Muscle of leg (tissue), 16 donors: ENCODE results near the gene CLCA4. TPM values are rescaled to one million over a fixed set of nuclear protein-coding genes. Genes with fewer than 3 reads are reported as not detected.
A peak's percentile ranks its signal among the peaks of the same experiment; 100 is the strongest.
"Not testable (repeated sequence)": the region's sequence is repeated elsewhere in the genome, so short reads cannot be mapped to it uniquely, and the experiment has no call there.

Experiments used
- DNase-seq: peaks from one replicate; pipeline ENCODE4 v3.0.0; 2013
- H3K27ac ChIP-seq: one replicate; pipeline ENCODE4 v1.5.1; 2013; ENCODE audit warnings: mild to moderate bottlenecking, low read length, control low read depth
- H3K27me3 ChIP-seq: one replicate; pipeline ENCODE4 v1.6.1; 2013; ENCODE audit warnings: low read length; ENCODE audit not compliant: control insufficient read depth, insufficient read depth
- H3K36me3 ChIP-seq: one replicate; pipeline ENCODE4 v1.6.1; 2013; ENCODE audit warnings: low read length; ENCODE audit not compliant: control insufficient read depth, insufficient read depth
- H3K4me1 ChIP-seq: one replicate; pipeline ENCODE4 v1.6.1; 2013; ENCODE audit warnings: low read length; ENCODE audit not compliant: control insufficient read depth, insufficient read depth
- H3K4me3 ChIP-seq: one replicate; pipeline ENCODE4 v1.5.1; 2013; ENCODE audit warnings: low read length, control low read depth
- H3K9me3 ChIP-seq: replicated peaks from 2 replicates; pipeline ENCODE4 v1.6.1; 2013; ENCODE audit warnings: low read depth, low read length; ENCODE audit not compliant: control insufficient read depth
- WGBS: methylation state at CpG from one replicate; pipeline ENCODE4 v1.1.5; 2013; ENCODE audit warnings: missing lambda C conversion rate; ENCODE audit not compliant: insufficient coverage; 5-methylcytosine and 5-hydroxymethylcytosine counted together
- long read RNA-seq, 11 donors: transcript quantifications; one replicate each; lab custom pipeline, GENCODE V29; 2026
- polyA plus RNA-seq, 8 donors: library from polyadenylated mRNA; unstranded; fragments of 120-200 nt; gene quantifications; one replicate each; pipeline versions ENCODE4 v1.2.1 to v1.2.3, GENCODE V29; 2013; ENCODE audit warnings: inconsistent platforms in 1 of 8, low replicate concordance in 1 of 8; ENCODE audit not compliant: insufficient read length in 8 of 8, insufficient read depth in 1 of 8
- total RNA-seq: library from RNA; stranded (reverse); fragments of 120-200 nt; gene quantifications from one replicate; pipeline ENCODE4 v1.2.4, GENCODE V29; 2013

CLCA4 gene, protein sequence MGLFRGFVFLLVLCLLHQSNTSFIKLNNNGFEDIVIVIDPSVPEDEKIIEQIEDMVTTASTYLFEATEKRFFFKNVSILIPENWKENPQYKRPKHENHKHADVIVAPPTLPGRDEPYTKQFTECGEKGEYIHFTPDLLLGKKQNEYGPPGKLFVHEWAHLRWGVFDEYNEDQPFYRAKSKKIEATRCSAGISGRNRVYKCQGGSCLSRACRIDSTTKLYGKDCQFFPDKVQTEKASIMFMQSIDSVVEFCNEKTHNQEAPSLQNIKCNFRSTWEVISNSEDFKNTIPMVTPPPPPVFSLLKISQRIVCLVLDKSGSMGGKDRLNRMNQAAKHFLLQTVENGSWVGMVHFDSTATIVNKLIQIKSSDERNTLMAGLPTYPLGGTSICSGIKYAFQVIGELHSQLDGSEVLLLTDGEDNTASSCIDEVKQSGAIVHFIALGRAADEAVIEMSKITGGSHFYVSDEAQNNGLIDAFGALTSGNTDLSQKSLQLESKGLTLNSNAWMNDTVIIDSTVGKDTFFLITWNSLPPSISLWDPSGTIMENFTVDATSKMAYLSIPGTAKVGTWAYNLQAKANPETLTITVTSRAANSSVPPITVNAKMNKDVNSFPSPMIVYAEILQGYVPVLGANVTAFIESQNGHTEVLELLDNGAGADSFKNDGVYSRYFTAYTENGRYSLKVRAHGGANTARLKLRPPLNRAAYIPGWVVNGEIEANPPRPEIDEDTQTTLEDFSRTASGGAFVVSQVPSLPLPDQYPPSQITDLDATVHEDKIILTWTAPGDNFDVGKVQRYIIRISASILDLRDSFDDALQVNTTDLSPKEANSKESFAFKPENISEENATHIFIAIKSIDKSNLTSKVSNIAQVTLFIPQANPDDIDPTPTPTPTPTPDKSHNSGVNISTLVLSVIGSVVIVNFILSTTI
- total RNA-seq (not detected), polyA plus RNA-seq (under 1 TPM in 2 of 8 donors, not detected in 6; 0.04 to 0.24 TPM)
- long read RNA-seq, donor 1 = 0 reads
- long read RNA-seq, donor 2 = 0 reads
- long read RNA-seq, donor 3 = 0 reads
- long read RNA-seq, donor 4 = 0 reads
- long read RNA-seq, donor 5 = 0 reads
- long read RNA-seq, donor 6 = 0 reads
- long read RNA-seq, donor 7 = 0 reads
- long read RNA-seq, donor 8 = 0 reads
- long read RNA-seq, donor 9 = 0 reads
- long read RNA-seq, donor 10 = 0 reads
- long read RNA-seq, donor 11 = 0 reads

DNA sequence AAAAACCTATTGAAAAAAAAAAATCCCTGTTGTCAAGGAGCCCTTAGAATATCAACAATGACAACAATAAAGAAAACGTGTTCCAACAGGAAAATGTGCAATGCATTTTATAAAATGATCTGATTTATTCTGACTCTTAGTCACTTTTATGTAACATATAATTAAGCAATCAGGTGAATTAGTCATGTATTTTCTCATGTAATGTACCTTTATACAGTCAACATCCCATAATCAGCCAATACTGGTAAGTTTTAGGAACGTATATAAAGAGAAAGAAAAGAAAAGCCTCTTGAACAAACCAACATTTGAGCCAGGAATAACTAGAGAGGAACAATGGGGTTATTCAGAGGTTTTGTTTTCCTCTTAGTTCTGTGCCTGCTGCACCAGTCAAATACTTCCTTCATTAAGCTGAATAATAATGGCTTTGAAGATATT is at the start of gene CLCA4:
CLCA4 (plus strand) TSS at position 292 of the 435 bp plus-strand sequence; CDS start at position 334, 42 bp downstream.
- Histone ChIP-seq H3K9me3 (no peaks in the 10 kb centered on the region), H3K36me3 (no peaks in the 10 kb centered on the region), H3K4me1 (no peaks in the 10 kb centered on the region), H3K4me3 (no peak within 1 kb of the TSS), H3K27me3 (no peaks in the 10 kb centered on the region), H3K27ac (no peak within 1 kb of the TSS)
- no peak for DNase-seq
- no CpG with 5 or more reads among the region's 2 CpGs for WGBS

DNA sequence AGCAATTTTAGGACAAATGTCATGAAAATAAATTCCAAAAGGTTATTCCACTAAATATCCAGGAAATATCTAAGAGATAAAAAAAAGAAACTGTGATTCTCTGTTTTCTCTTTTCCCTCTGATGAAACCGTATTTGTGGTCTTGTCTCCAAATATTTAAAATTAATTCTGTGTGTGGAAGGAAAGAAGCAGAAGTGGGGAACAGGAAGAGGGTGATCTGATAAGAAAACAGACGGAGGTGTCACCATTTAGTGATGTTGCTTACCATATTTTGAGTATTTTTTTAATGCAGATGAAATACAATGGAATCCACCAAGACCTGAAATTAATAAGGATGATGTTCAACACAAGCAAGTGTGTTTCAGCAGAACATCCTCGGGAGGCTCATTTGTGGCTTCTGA is 48.6 kb upstream of the CLCA4 start:
- H3K9me3 ChIP-seq = no peaks in the 10 kb centered on the region
- H3K4me1 ChIP-seq = no peaks in the 10 kb centered on the region
- H3K27ac ChIP-seq = no peak overlapping the region
- DNase-seq = no peak
- peaks cover 4% of the 10 kb centered on the region for H3K27me3 ChIP-seq
- H3K4me3 ChIP-seq = no peak overlapping the region
- WGBS = 92% methylated on average over 2 of the region's 3 CpGs
- H3K36me3 ChIP-seq = no peaks in the 10 kb centered on the region

GRCh38 chr1:86499987-86500593 is 46.8 kb upstream of the CLCA4 start:
- Histone ChIP-seq H3K27me3 (peaks cover 4% of the 10 kb centered on the region), H3K36me3 (no peaks in the 10 kb centered on the region), H3K4me1 (no peaks in the 10 kb centered on the region), H3K27ac (no peak overlapping the region), H3K4me3 (no peak overlapping the region), H3K9me3 (no peaks in the 10 kb centered on the region)
- DNase-seq = no peak
- no CpG with 5 or more reads among the region's 3 CpGs for WGBS

GRCh38 chr1:86500714-86501113 is 46.2 kb upstream of the CLCA4 start:
- peaks cover 4% of the 10 kb centered on the region for H3K27me3 ChIP-seq
- no peak overlapping the region for H3K4me3 ChIP-seq
- DNase-seq = peak; percentile 74
- H3K36me3 ChIP-seq = no peaks in the 10 kb centered on the region
- no peaks in the 10 kb centered on the region for H3K9me3 ChIP-seq
- WGBS = 61% methylated on average over 2 of the region's 2 CpGs
- peak overlapping the region; percentile 51 for H3K27ac ChIP-seq
- H3K4me1 ChIP-seq = no peaks in the 10 kb centered on the region

DNA sequence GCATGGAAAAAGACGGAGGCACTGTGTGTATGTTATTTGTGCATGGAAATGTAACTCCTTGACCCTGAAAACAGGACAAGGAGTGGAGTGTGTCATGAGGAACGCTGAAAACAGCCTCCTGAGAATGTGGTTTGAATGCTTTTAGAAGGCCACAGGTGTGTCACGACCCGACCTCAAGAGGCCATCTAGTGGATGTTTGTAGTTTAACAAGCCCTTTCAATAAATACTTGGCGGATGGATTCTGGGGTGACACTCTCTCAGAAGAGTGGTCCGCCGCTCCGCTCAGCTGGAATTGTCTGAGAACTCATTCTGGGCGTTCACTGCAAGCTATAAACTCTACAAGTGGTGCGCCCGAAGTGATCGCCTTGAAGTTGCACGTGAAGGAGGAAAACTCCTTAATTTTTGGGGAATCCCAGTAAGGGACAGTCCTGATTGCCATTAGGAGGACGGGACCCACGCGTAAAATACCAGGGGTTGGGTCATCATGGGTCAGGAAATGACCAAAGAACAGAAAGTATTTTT is 44.7 kb upstream of the CLCA4 start:
- H3K4me3 ChIP-seq, H3K9me3 ChIP-seq, H3K4me1 ChIP-seq, H3K27me3 ChIP-seq, H3K27ac ChIP-seq, H3K36me3 ChIP-seq: not testable (repeated sequence)
- WGBS = 35% methylated on average over 13 of the region's 16 CpGs
- peak; percentile 46 for DNase-seq

- 38% methylated on average over 3 of the region's 18 CpGs for WGBS
- Histone ChIP-seq H3K36me3 (no peaks in the 10 kb centered on the region), H3K27ac (no peak overlapping the region), H3K4me1 (no peaks in the 10 kb centered on the region), H3K27me3 (peaks cover 4% of the 10 kb centered on the region), H3K9me3 (no peaks in the 10 kb centered on the region), H3K4me3 (no peak overlapping the region)
- DNase-seq = no peak
Measured at GRCh38 chr1:86502721-86503405, 44.0 kb upstream of the CLCA4 start.

- Histone ChIP-seq H3K4me3 (no peak overlapping the region), H3K9me3 (no peaks in the 10 kb centered on the region), H3K36me3 (no peaks in the 10 kb centered on the region), H3K27ac (no peak overlapping the region), H3K4me1 (no peaks in the 10 kb centered on the region), H3K27me3 (peaks cover 3% of the 10 kb centered on the region)
- WGBS = 29% methylated on average over 10 of the region's 18 CpGs
- no peak for DNase-seq
Measured at GRCh38 chr1:86503406-86504136, 43.3 kb upstream of the CLCA4 start.

- Histone ChIP-seq H3K27me3 (peaks cover 2% of the 10 kb centered on the region), H3K36me3 (no peaks in the 10 kb centered on the region), H3K4me3 (no peak overlapping the region), H3K4me1 (no peaks in the 10 kb centered on the region), H3K9me3 (no peaks in the 10 kb centered on the region), H3K27ac (no peak overlapping the region)
- DNase-seq = no peak
- WGBS = 72% methylated on average over 7 of the region's 9 CpGs
Measured at GRCh38 chr1:86504137-86504479, 42.8 kb upstream of the CLCA4 start.
